Muscle of arm (tissue), 14 donors: ENCODE data around the gene PSMB9. TPM values are rescaled to one million over a fixed set of nuclear protein-coding genes. Genes with fewer than 3 reads are reported as not detected.
"Not testable (repeated sequence)": the region's sequence is repeated elsewhere in the genome, so short reads cannot be mapped to it uniquely, and the experiment has no call there.

Source experiments
- DNase-seq: peaks from one replicate; pipeline ENCODE4 v3.0.0-alpha.2; 2013
- long read RNA-seq, 11 donors: transcript quantifications; one replicate each; lab custom pipeline, GENCODE V29; 2026
- polyA plus RNA-seq, 12 donors: library from polyadenylated mRNA; unstranded; fragments of 120-200 nt; gene quantifications; one replicate each; pipeline ENCODE4 v1.2.1, GENCODE V29; 2013; ENCODE audit not compliant: insufficient read length in 12 of 12

Gene PSMB9
- 10 to 100 TPM in 1 of 12 donors, 1 to 10 TPM in 10, not detected in 1; 2.5 to 27.2 (median 4.4) TPM for polyA plus RNA-seq
- long read RNA-seq, donor 1, transcript PSMB9-207 (6 exons, 782 nt) = major isoform, 10 of 19 reads
- long read RNA-seq, donor 1, partial matches to known transcripts = 9 of 19 reads
- long read RNA-seq, donor 1, other reads (novel, unspliced or antisense) = 0 of 19 reads
- long read RNA-seq, donor 2, partial matches to known transcripts = 0 of 2 reads
- long read RNA-seq, donor 2, other reads (novel, unspliced or antisense) = 0 of 2 reads
- long read RNA-seq, donor 3 = 0 reads
- long read RNA-seq, donor 4 = 0 reads
- long read RNA-seq, donor 5, transcript PSMB9-207 (6 exons, 782 nt) = major isoform, 7 of 7 reads
- long read RNA-seq, donor 5, partial matches to known transcripts = 0 of 7 reads
- long read RNA-seq, donor 5, other reads (novel, unspliced or antisense) = 0 of 7 reads
- long read RNA-seq, donor 6, partial matches to known transcripts = 0 of 1 reads
- long read RNA-seq, donor 6, other reads (novel, unspliced or antisense) = 0 of 1 reads
- long read RNA-seq, donor 7, partial matches to known transcripts = 0 of 1 reads
- long read RNA-seq, donor 7, other reads (novel, unspliced or antisense) = 0 of 1 reads
- long read RNA-seq, donor 8, transcript PSMB9-207 (6 exons, 782 nt) = major isoform, 5 of 5 reads
- long read RNA-seq, donor 8, partial matches to known transcripts = 0 of 5 reads
- long read RNA-seq, donor 8, other reads (novel, unspliced or antisense) = 0 of 5 reads
- long read RNA-seq, donor 9, partial matches to known transcripts = 0 of 2 reads
- long read RNA-seq, donor 9, other reads (novel, unspliced or antisense) = 0 of 2 reads
- long read RNA-seq, donor 10, partial matches to known transcripts = 0 of 3 reads
- long read RNA-seq, donor 10, other reads (novel, unspliced or antisense) = 0 of 3 reads
- long read RNA-seq, donor 11, partial matches to known transcripts = 0 of 1 reads
- long read RNA-seq, donor 11, other reads (novel, unspliced or antisense) = 0 of 1 reads

DNA sequence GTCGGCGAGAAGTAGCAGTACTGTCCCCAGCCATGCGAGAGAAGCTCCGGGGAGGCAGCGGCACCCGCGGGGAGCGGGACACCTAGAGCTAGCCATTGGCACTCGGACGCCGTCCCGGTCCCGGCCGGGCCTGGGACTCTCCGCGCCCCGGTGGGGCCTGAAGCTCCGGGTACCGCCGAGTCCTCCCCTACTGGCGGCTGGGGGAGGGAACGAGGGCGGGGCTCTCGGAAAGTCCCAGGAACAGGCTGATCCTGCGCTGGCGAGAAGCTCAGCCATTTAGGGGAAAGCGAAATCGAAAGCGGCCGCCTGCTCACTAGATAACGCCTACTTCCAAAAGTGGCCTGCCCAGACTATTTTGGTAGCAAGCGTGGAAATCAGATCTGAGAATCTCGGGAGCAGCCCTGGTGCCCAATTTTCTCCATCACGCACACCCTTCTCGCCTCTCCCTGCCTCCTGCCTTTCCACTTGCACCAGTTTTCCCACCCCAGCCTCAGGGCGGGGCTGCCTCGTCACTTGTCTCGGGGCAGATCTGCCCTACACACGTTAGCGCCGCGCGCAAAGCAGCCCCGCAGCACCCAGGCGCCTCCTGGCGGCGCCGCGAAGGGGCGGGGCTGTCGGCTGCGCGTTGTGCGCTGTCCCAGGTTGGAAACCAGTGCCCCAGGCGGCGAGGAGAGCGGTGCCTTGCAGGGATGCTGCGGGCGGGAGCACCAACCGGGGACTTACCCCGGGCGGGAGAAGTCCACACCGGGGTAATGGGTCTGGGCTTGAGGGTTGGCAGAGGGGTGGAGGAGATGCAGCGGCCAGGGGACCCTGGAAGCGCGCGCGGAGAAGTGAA is at the start of gene PSMB9, which contains the start of gene TAP1:
PSMB9 (plus strand) TSS at position 652 of the 835 bp plus-strand sequence; CDS start at position 690, 38 bp downstream.
TAP1 (minus strand) TSS at position 164 of the 835 bp plus-strand sequence; CDS start at position 96, 68 bp downstream.
- DNase-seq = peak; percentile 94

DNA sequence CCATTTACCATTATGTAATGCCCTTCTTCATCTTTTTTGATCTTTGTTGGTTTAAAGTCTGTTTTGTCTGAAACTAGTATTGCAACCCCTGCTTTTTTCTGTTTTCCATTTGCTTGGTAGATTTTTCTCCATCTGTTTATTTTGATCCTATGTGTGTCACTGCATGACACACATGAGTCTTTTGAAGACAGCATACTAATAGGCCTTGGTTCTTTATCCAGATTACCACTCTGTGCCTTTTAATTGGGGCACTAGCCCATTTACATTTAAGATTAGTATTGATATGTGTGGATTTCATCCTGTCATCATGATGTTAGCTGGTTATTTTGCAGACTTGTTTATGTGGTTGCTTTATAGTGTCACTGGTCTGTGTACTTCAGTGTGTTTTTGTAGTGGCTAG is 48.6 kb upstream of the PSMB9 start:
- not testable (repeated sequence) for DNase-seq

DNA sequence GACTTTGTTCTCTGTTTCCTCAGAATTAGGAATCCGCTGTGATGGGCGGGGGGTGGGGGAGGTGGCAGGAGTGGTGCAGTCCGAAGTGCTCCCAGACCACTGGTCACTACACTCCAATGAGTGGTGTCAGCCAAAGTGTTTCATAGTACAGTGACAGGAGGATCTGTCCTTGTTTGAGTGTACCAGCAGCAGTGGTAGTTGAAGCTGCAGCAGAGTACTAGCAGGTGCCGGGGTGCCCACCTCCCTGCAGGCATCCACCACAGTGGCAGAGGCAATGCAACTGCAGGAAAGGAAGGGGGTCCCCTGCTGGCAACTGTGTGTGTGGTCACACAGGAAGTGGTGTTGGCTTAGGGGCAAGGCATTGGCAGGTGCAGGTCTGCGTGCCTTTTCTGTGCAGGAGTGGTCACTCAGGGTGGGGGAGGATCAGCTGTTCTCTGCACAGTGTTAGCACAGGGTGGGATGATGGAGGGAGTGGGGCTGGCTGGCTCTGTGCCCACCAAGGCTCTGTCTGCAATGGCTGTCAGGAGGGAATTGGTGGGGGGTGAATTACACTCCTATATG is 46.9 kb upstream of the PSMB9 start:
- DNase-seq = no peak

DNA sequence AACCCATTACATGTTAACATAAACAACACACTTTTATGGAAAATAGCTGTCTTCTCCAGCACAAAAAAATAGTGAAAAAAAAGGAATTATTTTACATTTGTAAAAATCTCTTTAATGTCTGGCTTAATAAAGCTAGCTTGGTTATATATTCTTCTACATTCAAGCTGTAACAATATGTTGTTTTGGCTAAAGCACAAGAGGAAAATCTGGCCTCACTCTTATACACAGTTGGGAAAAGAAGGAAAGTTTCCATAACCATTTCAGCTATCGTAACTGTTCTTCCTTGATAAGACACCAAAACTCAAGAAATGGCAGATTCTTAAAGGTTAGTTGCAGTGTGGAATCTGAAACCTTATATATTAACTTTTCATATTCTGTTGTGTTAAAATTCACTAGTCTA is 44.8 kb upstream of the PSMB9 start:
- no peak for DNase-seq

DNA sequence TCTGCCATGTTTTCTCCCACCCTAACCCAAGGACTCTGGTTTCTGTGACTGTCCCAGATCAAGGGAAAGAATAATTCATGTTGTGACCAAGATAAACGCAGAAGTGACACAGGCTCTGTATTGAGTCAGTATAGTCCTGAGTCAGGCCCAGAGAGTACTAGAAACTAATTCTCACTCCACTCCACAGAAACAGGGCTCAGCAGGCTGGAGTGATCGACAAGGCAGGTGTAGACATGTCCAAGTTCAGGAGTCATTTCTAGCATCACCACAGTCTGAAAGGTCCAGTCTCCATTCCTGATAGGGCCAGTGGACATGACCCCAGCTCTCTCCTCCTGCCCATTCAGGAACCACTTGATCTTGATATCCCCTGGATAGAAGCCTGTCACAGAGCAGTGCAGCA is 39.8 kb upstream of the PSMB9 start:
- no peak for DNase-seq

DNA sequence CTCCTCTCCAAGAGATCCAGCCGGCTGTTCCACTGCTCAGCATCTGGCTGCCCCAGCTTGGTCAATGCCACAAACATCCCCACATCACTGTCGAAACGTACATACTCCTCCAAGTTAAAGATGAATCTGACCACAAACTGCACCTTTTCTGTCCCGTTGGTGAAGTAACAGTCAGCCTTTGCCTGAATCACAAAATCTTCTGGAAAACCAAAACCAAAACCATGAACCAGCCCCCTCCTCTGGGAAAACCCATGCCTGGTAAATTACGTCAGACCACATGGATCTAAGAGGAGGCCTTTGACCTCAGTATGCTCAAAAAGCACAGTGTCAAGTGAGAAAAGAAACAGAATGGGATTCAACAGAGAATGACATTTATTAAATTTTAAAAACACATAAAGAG is 38.9 kb upstream of the PSMB9 start:
- no peak for DNase-seq

DNA sequence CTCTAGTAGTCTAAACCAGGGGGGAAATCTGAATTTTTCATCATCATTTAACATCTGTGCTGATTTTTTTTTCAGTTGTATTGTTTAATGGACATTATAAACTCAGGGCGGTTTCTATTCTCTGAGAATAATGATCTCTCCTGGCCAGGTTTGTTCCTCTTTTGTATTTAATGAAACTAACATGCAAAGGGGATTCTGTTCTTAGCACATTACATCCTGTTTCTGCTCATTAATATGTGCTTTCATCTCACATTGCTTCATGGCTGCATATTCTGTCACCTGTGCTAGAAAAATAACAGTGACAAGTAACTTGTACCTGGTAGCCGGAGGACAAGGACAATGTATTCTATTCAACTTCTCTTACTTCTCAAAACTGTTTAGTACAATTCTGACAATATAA is 38.0 kb upstream of the PSMB9 start:
- DNase-seq = no peak

DNA sequence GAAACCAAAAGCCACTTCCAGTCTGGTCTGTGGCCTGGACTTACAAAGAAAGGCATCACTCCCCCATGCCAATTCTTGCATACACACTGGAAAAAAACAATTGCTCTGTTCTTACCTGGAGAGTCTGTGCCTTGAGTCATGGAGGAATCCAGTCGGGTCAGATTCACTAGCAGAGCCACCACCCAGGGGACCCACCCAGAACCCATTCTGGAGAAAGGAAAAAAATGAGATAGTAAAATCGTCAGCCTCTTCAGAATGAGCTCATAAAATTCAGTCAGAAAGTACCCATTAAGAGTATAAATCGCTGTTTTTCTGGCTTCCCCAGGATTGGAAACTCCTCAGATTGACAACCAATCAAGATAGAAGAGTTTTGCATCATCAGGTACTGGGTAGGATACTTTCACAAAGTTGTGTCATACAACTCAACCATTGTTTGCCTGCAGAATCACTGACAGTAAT is 37.2 kb upstream of the PSMB9 start, which contains the start of gene HLA-DOB:
HLA-DOB (minus strand) TSS at position 257 of the 459 bp plus-strand sequence; CDS start at position 206, 51 bp downstream.
- no peak for DNase-seq

DNA sequence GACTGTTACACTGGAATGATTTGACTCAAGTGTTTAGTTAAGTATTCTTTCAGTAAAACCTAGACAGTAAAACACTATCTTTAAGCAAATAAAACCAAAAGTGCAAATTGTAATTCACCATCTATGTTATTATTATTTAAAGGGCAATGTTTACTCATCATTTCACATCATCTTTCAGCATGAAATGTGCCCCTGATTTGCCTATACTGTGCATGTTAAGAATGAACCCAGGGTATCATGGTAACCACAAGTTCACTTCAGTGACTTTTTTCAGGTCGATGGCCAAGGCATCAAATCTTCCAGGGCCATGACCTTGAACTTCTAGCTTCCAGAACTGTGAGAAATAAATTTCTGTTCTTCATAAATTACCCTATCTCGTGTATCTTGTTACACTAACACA is 35.1 kb upstream of the PSMB9 start:
- no peak for DNase-seq

DNA sequence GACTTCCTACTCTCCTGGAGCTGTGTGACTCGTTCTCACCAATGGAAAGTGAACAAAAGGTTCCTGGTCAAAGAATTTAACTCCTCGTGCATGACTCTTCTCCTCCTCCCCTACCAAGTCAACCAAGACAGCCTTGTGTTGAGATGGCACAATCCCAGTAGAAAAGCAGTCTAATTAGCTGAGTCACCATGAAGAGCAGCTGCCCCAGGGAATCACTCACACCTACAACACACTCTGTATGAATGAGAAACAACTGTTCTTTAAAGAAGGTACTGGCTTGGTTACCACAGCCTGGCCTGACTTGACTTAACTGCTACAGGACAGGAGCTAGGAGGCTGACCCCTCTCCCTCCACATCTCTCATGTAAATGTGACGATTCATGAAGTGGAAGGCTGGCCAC is 34.3 kb upstream of the PSMB9 start:
- no peak for DNase-seq

DNA sequence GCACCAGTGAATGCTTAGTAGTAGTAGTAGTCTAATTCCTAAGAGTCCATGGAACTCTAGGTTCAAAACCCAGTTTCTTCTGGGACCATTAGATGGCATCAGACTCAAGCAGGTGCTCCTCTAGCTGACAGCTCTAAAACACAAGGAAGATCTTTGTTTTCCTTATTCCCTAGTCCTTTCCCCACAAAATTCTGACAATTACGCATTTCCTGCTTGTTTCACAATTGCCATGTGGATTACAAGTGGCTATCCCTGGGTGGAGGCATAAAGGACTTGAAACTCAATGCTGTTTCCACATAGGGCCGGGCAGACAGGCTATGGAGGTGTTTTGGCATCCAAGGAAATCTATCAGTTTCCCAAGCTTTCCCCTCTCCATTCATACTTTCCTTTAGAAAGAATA is 28.0 kb upstream of the PSMB9 start:
- DNase-seq = no peak

DNA sequence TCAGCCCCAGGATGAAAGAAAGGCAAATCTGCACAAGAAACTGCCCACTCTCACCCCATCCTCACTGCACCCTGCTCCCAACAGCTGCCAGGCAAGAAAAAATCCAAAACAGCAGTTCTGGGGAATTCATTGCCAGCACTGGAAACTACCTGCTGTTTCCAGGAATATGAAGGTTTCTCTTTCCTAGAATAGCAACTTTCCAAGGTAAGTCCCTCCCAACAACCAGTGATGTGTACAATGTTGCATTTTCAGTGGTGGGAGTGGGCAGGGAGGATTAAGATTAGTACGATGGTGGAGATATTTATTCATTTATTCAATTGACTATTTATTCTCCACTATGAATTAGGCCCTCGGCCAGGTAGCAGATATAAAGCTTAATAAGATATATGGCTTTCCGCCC is 27.0 kb upstream of the PSMB9 start:
- no peak for DNase-seq

DNA sequence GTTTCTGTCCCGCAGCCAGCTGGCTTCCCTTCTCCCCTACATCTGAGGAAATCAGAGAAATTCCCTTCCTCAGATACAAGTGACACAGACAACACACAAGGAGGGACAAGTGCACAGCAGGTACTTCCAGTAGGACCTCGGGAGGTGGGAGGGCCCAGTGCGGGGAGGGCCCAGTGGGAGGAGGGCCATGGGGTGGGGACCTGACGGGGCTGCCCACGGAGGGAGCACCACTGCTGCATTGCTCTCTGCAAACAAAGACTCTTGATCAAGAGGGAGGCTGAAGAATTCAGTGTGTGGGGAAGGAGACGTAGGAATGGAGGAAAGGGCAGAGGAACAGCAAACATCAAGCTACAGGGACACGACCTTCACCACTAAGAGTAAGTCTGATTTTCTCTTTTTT is 24.5 kb upstream of the PSMB9 start:
- DNase-seq = no peak

DNA sequence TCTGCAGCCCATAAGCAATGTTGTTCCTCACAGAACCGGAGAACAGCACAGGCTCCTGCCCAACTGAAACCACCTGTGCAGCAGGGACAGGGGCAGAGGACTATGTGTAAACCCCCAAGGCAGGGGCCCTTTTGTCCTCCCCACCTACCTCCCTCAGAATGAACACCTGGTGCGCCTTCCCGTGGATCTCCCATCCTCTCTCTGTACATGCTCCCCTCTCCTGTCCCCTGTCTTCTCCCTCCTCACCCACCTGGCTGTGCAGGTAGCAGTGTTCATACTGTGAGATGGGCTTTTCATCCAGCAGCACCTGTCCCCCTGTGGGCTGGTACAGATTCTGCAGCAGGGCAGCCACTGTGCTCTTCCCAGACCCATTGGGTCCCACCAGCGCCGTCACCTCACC is 24.0 kb upstream of the PSMB9 start:
- no peak for DNase-seq

DNA sequence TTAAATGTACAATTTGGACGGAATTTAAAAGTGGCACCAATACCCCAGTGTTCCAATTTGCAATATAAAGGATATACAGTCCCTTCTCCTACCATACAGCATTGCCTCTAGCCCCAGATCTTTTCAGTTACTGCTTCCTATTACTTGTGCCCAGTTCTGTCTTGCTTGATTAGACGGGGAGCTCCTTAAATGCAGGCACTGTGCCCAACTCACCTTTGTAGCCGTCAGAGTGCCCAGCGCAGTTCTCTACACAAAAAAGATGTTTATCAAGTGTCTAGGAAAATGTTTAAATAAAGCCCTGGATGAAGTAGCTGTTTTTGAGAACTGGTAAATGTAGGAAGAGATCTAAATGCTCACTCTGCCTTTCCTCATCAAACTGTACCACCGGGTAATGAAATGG is 23.1 kb upstream of the PSMB9 start:
- no peak for DNase-seq

DNA sequence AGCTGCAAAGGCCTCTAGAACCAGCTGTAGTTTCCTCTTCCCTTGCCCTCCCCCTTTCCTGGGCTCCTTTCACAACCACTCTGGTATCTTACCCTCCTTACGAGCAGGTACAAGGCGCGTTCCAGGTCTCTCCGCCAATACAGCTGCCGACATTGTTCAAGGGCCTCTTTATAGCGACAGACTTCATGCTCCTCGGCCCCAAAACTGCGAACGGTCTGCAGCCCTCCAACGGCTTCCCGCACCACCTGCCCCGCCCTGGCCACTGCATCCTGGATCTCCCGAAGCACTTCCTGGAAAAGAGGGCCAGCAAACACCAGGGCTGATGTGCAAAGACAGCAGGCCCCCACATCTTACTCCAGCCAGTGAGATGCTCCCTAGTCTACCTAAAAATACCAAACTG is 21.5 kb upstream of the PSMB9 start:
- no peak for DNase-seq

DNA sequence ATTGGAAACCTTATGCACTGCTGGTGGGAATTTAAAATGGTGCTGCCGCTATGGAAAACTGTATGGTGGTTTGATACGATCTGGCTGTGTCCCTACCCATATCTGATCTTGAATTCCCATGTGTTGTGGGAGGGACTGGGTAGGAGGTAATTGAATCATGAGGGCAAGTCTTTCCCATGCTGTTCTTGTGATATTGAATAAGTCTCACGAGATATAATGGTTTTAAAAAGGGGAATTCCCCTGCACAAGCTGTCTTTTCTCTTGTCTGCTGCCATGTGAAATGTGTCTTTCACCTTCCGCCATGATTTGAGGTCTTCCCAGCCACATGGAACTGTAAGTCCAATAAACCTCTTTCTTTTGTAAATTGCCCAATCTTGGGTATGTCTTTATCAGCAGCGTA is 20.3 kb upstream of the PSMB9 start:
- DNase-seq = no peak

DNA sequence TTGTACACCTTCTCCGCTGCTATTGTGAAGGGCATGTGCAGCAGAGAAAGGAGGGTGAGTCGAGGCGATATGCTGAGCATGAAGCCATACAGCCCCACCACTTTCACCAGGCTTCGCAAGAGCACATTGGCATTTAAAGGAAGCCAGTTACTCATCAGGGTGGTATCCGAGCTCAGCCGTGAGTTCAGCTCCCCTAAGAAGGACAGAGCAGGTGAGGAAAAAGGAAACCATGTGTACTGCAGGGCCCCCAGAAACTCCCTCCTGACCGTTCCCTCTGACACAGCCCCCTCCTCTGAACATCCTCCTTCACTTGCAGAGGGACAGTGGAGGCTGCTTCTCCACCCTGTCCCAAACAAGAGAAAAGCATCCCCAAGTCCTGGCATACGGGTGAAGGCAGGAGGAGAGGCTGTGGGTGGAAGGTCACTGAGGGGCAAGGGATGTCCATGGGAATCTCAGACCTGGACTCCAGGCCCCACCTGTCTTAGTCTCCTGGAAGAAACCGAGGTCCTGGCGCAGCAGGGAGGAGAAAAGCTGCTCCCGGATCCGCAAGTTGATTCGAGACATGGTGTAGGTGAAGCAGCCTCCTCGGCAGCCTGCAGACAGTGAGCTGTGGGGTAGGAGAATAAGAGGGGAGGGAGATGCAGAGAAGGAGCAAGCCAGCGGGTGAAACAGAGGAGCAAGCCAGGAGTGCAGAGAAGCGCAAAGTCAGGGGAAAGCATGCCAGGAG is 18.7 kb upstream of the PSMB9 start:
- DNase-seq = no peak

DNA sequence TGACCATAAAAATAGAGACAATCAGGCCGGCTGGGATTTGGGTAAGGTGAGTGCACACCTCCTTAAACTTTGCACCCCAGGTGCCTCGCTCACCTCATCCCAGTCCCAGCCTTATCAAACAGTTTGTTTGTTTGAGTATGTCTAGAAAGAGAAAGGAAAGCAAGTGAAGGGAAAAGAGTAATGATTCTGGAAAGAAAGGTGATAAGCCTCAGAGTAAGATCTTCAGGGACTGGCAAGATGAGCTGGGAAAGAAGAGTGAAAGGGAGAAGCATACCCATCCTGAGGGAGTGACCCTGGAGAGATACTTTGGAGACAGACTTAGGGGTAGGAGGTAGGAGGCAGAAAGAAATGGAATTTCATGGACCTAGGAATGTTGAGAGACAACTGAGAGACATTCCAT is 17.1 kb upstream of the PSMB9 start:
- no peak for DNase-seq

DNA sequence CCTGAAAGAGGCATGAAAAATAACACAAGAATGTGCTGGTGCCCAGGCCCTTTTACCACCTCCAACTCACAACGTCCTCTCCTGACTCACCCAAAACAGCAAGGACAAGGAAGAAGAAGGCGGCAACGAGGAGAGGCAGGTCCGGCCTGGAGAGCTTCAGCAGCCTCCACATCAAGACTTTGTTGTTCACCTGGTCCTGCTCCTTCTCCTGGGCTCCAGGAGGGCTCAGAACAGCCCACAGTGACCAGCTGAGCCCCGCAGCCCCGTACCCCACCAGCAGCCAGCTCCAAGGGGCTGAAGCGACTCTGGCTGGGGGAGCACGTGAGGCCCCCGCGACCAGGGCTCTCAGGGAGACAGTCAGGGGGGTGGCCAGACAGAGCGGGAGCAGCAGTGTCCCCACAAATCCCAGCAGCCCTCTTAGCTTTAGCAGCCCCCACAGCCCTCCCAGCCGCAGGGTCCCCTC is 16.3 kb upstream of the PSMB9 start:
- DNase-seq = no peak
